NCI-H1105 treated with DMSO at 0.1 percent for 48 hours (cell line): Measurements from ENCODE around the gene BEX1.
A peak's percentile ranks its signal among the peaks of the same experiment; 100 is the strongest.
"Not testable (repeated sequence)": the region's sequence is repeated elsewhere in the genome, so short reads cannot be mapped to it uniquely, and the experiment has no call there.

ENCODE experiments used
- DNase-seq: peaks from one replicate; lab custom pipeline; 2025; lab: John Stamatoyannopoulos, UW

Gene BEX1

DNA sequence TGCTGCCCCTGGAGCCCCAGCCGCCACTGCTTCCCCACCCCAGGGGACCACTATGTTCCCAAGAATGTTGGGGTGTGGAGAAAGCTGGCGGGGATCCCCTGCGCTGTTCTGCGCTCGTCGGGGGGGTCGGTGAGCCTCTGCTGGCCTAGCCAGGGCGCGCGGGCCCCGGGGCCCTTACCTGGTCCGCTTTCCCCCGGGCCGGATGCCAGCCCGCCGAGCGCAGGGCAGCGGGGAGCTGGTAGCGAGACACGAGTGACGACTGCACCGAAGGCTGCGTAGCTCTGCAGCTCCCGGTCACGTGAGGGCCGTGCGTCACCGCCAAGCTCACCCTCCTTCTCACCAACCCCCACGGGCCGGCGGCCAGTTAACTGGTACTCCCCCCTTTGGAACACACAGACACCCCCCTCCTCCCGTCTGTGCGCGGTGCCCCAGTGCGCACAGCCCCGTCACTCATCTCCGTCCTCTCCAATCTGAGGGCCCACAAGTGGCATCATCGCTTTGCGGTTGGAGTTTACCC lies at the start of gene BEX1:
TSS of gene BEX1 (minus strand) at position 254 of the 517 bp plus-strand sequence. CDS start 897 bp downstream, outside the sequence.
- peak; percentile 90 for DNase-seq

- DNase-seq = not testable (repeated sequence)
Observed at GRCh38 chrX:103109497-103109896, 45.5 kb upstream of the BEX1 start.

- DNase-seq = no peak
Observed at GRCh38 chrX:103107836-103108235, 43.9 kb upstream of the BEX1 start.

GRCh38 chrX:103107227-103107737 lies 43.3 kb upstream of the BEX1 start:
- DNase-seq = not testable (repeated sequence)

GRCh38 chrX:103104370-103104769 lies 40.4 kb upstream of the BEX1 start:
- DNase-seq = not testable (repeated sequence)

- DNase-seq = not testable (repeated sequence)
Observed at GRCh38 chrX:103103866-103104265, 39.9 kb upstream of the BEX1 start.

- DNase-seq = no peak
Observed at GRCh38 chrX:103101299-103102042, 37.5 kb upstream of the BEX1 start.

GRCh38 chrX:103100484-103100883 lies 36.5 kb upstream of the BEX1 start:
- no peak for DNase-seq

DNA sequence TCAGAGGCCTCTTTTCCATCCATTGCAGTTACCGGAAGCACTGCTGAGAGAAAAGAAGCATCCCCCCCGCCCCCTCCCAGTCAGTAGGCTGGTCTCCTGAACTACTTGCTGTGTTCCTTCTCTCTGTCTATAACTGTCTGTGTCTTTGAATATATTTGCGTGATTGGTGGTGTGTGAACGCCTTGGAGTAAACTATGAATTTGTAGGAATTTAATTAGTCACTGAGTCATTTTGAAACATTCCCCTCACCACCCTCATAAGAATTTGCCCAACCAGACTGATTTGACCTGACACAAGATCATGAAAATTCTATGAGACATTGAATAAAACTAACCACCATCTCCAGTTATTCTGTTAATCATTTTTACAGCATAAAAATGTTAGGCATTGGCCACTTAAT lies 35.7 kb upstream of the BEX1 start:
- no peak for DNase-seq

GRCh38 chrX:103098488-103098887 lies 34.5 kb upstream of the BEX1 start:
- DNase-seq = no peak

DNA sequence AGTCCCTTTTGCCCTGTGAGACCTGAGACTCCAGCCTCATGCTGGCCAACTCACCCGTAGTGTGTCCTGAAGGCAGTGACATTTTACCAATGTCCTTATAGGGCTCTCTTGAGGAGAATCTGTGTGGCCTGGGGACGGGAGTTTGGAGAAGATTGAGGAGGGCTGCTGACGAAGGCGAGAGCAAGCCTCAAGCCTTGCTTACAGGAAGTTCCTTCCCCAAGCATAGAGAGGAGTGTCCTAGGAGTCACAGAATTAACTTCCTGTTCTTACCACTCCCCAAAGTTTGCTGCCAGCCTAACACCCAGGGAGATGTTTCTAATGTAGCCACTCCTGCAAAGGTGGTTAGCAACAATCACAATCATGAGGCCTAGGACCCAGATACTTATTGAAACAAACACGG lies 29.0 kb upstream of the BEX1 start, which contains the start of gene NXF3:
TSS of gene NXF3 (minus strand) at position 202 of the 400 bp plus-strand sequence. CDS start at position 82, 120 bp downstream.
- no peak for DNase-seq

DNA sequence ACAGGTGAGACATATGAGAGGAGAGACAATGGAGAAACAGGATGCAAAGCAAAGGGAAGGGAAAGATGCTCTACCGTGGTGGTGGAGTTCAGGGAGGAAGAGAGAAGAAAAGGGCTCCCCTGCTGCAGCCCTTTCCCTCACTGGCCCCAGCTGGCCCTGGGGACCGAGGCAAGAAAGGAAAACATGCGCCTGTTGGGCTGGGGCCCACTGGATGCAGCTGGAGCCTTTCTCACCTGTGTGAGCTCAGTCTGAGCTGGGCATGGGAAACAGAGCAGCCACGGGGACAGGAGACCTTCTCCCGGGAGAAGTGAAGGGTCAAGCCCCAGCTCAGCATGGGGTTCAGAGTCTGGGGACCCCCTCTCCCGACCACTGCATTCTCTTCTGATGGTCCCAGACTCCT lies 17.1 kb upstream of the BEX1 start:
- no peak for DNase-seq

- no peak for DNase-seq
Observed at GRCh38 chrX:103073467-103073866, 9.5 kb upstream of the BEX1 start.

DNA sequence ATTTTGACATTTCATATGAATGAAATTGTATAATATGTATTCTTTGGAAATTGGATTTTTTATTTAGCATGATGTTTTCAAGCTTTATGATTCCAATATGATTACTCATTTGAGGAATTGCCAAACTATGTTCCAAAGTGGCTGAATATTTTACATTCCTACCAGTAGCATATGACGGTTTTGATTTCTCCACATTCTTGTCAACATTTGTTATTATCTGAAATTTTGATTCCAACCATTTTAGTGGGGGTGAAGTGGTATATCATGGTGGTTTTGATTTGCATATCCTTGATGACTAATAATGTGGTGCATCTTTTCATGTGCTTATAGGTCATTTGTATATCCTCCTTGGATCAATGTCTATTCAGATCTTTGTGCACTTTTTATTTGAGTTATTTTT lies 2.6 kb upstream of the BEX1 start:
- DNase-seq = no peak

DNA sequence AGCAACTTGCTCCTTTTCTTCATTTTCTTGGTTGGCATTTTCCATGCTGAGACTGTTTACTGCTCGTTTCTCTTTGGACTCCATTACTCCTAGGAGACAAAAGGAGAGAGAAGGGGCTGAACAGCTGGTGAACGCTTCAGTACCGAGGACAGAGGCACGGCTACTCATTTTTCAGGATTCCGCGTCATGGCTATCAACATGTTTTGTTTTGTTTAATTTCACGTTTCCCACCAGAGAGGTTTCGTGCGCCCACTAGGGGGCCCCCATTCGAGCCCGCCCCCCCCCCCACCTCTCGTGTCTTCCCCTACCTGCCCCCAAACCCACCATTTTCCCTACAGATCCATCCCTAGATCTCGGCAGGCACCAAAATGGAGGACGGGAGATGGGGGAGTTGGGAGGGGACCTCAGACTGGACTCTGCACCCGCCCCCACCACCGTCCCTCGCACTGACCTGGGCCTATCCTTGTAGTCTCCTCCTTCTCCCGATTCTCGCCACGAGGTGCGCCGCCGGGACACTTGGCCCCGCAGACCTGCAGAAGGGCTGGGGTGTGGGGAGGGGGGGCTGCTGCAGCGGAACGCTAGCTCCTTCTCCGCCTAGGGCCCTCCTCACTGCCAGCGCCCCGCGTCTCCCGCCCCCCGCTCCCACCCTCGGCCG lies 653 bp downstream of the BEX1 start:
- DNase-seq = peak; percentile 54

- DNase-seq = no peak
Observed at GRCh38 chrX:103061486-103061885, 2.5 kb downstream of the BEX1 start.

- DNase-seq = no peak
Observed at GRCh38 chrX:103056902-103057301, 7.1 kb downstream of the BEX1 start.

GRCh38 chrX:103052625-103053024 lies 11.3 kb downstream of the BEX1 start:
- DNase-seq = no peak

DNA sequence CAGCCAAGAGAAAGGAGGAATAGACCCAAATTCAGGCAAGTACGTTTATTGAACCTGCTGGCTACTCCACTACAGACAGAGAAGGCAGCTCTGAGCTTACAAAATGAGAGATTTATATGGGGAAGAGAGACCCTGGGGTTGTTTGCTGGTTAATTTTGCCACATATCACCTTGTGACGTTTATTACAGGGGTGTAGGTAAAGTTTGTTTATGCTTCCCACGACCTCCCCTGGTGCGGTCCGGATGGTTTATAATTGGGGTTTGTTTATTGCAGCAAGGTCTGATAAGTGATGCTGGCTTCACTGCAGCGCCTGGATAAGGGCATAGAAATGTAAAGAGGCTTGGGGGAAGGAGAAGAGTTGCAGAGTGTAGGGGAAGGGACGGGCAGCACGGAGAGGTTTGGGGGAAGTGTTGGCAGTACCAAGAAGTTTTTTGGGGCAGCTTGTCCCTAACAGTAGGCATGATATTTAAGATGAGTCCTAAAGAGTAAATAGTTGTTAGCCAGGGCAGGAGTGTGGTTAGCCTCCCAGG lies 12.6 kb downstream of the BEX1 start:
- DNase-seq = no peak

DNA sequence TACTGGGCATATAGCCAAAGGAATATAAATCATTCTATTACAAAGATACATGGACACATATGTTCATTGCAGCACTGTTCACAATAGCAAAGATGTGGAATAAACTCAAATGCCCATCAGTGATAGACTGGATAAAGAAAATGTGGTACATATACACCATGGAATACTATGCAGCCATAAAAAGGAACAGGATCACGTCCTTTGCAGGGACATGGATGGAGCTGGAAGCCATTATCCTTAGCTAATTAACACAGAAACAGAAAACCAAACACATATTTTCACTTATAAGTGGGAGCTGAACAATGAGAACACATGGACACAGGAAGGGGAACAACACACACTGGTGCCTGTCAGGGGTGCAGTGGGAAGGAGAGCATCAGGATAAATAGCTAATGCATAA lies 30.6 kb downstream of the BEX1 start:
- DNase-seq = not testable (repeated sequence)

DNA sequence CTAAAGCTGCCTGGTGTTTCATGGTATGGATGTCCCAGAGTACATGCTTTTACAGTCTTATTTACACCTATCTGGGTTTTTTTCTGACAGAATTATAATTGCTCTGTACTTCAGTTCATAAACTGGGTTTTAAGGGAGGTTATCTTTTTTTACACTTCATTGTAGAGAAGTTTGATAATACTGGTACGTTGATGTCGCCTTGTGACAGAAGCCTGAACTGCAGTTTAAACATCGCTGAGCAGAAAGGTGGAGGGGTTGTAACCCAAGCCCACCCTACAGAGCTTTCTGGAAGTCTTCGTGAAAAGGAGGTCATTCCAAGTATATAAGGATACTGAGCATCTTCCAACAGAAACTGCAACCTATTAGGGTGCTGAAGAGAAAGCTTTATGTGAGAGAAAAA lies 46.4 kb downstream of the BEX1 start:
- DNase-seq = no peak

GRCh38 chrX:103012945-103013344 lies 51.0 kb downstream of the BEX1 start:
- no peak for DNase-seq
